Stimulated activated CD8-positive, alpha-beta memory T cell treated with anti-CD3 and anti-CD28 coated beads, Interleukin-12 subunit alpha, Interleukin-12 subunit beta, amount 100 ng/mL, for 4 hours (primary cell): ENCODE results near the gene IRAK1.

Experiments used
- DNase-seq: peaks from one replicate; pipeline ENCODE4 v3.0.0-alpha.2; 2020; ENCODE audit warnings: low read depth

IRAK1 gene

GRCh38 chrX:154019633-154020528, at the start of gene IRAK1:
Gene IRAK1, minus strand, starts transcription at chrX:154019902. Its CDS starts 90 bp downstream, at chrX:154019812.
- DNase-seq = peak; percentile 48

- no peak for DNase-seq
Observed at GRCh38 chrX:154068560-154068959, 48.9 kb upstream of the IRAK1 start.

- no peak for DNase-seq
Observed at GRCh38 chrX:154064637-154065435, 45.1 kb upstream of the IRAK1 start.

GRCh38 chrX:154063234-154063633, 43.5 kb upstream of the IRAK1 start:
- DNase-seq = no peak

- DNase-seq = no peak
Observed at GRCh38 chrX:154061801-154062200, 42.1 kb upstream of the IRAK1 start.

GRCh38 chrX:154059729-154060245, 40.1 kb upstream of the IRAK1 start:
- DNase-seq = no peak

- no peak for DNase-seq
Observed at GRCh38 chrX:154059231-154059630, 39.5 kb upstream of the IRAK1 start.

GRCh38 chrX:154058214-154058997, 38.7 kb upstream of the IRAK1 start:
- no peak for DNase-seq

GRCh38 chrX:154057791-154058190, 38.1 kb upstream of the IRAK1 start:
- DNase-seq = no peak

- DNase-seq = no peak
Observed at GRCh38 chrX:154056770-154057241, 37.1 kb upstream of the IRAK1 start.

GRCh38 chrX:154051201-154051810, 31.6 kb upstream of the IRAK1 start:
- DNase-seq = peak; percentile 31

- no peak for DNase-seq
Observed at GRCh38 chrX:154050113-154050495, 30.4 kb upstream of the IRAK1 start.

- DNase-seq = no peak
Observed at GRCh38 chrX:154049209-154050112, 29.8 kb upstream of the IRAK1 start.

- DNase-seq = no peak
Observed at GRCh38 chrX:154048398-154048797, 28.7 kb upstream of the IRAK1 start.

- DNase-seq = no peak
Observed at GRCh38 chrX:154046940-154047610, 27.4 kb upstream of the IRAK1 start.

- no peak for DNase-seq
Observed at GRCh38 chrX:154046031-154046781, 26.5 kb upstream of the IRAK1 start.

GRCh38 chrX:154044091-154044490, 24.4 kb upstream of the IRAK1 start:
- no peak for DNase-seq

- DNase-seq = no peak
Observed at GRCh38 chrX:154043003-154043763, 23.5 kb upstream of the IRAK1 start.
